Upper lobe of left lung (tissue), 6 donors: ENCODE results near the gene CCDC3. TPM values are rescaled to one million over a fixed set of nuclear protein-coding genes. Genes with fewer than 3 reads are reported as not detected.

Experiments used
- ATAC-seq, 2 donors: fragments of 200-7000 bp; cut with Tn5 transposase; one replicate each; pipeline ENCODE4 v1.9.1; 2022; ENCODE audit warnings: mild to moderate bottlenecking in 2 of 2, moderate library complexity in 2 of 2; ENCODE audit not compliant: low FRiP score in 2 of 2
- DNase-seq, 2 donors: peaks; one replicate each; pipeline ENCODE4 v3.0.0-alpha.2; 2019 to 2020
- H3K27ac ChIP-seq, 4 donors: fragments of 200-600 bp; sonication (generic); one replicate each; pipeline ENCODE4 v1.5.1; 2016 to 2019
- H3K27me3 ChIP-seq, 4 donors: fragments of 200-600 bp; sonication (generic); one replicate each; pipeline ENCODE4 v1.5.1; 2017 to 2019
- H3K36me3 ChIP-seq, 4 donors: fragments of 200-600 bp; sonication (generic); one replicate each; pipeline ENCODE4 v1.5.1; 2016 to 2019
- H3K4me1 ChIP-seq, 4 donors: fragments of 200-600 bp; sonication (generic); one replicate each; pipeline ENCODE4 v1.5.1; 2018 to 2019
- H3K4me3 ChIP-seq, 4 donors: fragments of 200-600 bp; sonication (generic); one replicate each; pipeline ENCODE4 v1.5.1; 2017 to 2019; ENCODE audit warnings: mild to moderate bottlenecking in 2 of 4, moderate library complexity in 1 of 4
- H3K9me3 ChIP-seq, 4 donors: fragments of 200-600 bp; sonication (generic); one replicate each; pipeline ENCODE4 v1.5.1; 2018 to 2019
- EP300 ChIP-seq, 4 donors: sonication (generic); formaldehyde crosslinking; IDR thresholded peaks; one replicate each; pipeline ENCODE4 v1.5.1; 2017; ENCODE audit warnings: antibody characterized with exemption in 4 of 4, control low read depth in 2 of 4
- POLR2A ChIP-seq, 4 donors: fragments of 450-650 bp; IDR thresholded peaks; one replicate each; pipeline ENCODE4 v1.5.1; 2016 to 2017; ENCODE audit warnings: antibody characterized with exemption in 4 of 4, mild to moderate bottlenecking in 2 of 4
- POLR2AphosphoS5 ChIP-seq, 2 donors: sonication (generic); formaldehyde crosslinking; IDR thresholded peaks; one replicate each; pipeline ENCODE4 v1.5.1; 2017; ENCODE audit warnings: antibody characterized with exemption in 2 of 2
- WGBS, 2 donors: methylation state at CpG; one replicate each; pipeline ENCODE4 v1.1.5; 2017 to 2018; 5-methylcytosine and 5-hydroxymethylcytosine counted together
- total RNA-seq, 6 donors: library from RNA; depleted of rRNA in 4 of 6; stranded (reverse); fragments of >200 nt in 4 of 6; gene quantifications; one replicate each; pipeline versions ENCODE4 v1.1.0 to v1.2.1, GENCODE V29; 2016 to 2021
- TF ChIP-seq, protein P1 (sequence below), 6 experiments: fragments of 450-650 bp in 4 of 6; fragments of 200-600 bp in 2 of 6; sonication (generic) in 2 of 6; IDR thresholded peaks; one replicate each; pipeline ENCODE4 v1.5.1; 2016 to 2019; ENCODE audit warnings: antibody characterized with exemption in 6 of 6
- donor health status: DM: no; HTN: no; CAD: no; lungs with moderate emphysema.
- donor health status: DM: no; HTN: yes; CAD: no; lungs with severe emphysema.

The CCDC3 gene
- total RNA-seq, 6 donors from 2014 or later: 0.98 to 13.1 (median 5.7) TPM

DNA sequence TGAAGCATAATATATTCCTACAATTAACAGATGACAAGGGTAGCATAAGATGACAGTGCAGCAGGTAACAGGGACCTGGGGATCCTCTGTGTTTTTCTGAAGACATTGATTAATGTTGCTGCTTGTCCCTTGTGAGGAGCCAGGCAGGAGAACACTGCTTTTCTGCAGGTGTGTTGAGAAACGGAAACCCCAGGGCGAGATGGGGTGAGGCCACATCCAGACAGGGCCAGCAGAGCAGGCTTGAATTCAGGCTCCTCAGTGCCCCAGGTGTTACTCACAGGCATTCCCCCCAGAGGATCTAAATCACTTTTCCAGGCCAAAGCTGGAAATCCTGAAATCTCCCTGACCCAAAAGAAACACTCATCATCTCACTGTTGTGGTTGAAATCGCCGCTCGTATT lies 105.3 kb downstream of the CCDC3 start:
- H3K9me3 ChIP-seq: peaks cover 5 to 11% (median 9%) of the 10 kb centered on the region in 4 donors
- WGBS, 2 donors: 96% methylated on average over 5 of the region's 5 CpGs
- H3K4me3 ChIP-seq: no peak overlapping the region
- TF ChIP-seq POLR2A (IDR thresholded peaks at IDR 0.05) (no peak), POLR2AphosphoS5 (IDR thresholded peaks at IDR 0.05) (no peak)
- no peaks in the 10 kb centered on the region for H3K27me3 ChIP-seq
- no peaks in the 10 kb centered on the region for H3K36me3 ChIP-seq
- H3K27ac ChIP-seq: no peak overlapping the region
- DNase-seq: no peak
- H3K4me1 ChIP-seq: no peaks in the 10 kb centered on the region
- no peak for ATAC-seq

DNA sequence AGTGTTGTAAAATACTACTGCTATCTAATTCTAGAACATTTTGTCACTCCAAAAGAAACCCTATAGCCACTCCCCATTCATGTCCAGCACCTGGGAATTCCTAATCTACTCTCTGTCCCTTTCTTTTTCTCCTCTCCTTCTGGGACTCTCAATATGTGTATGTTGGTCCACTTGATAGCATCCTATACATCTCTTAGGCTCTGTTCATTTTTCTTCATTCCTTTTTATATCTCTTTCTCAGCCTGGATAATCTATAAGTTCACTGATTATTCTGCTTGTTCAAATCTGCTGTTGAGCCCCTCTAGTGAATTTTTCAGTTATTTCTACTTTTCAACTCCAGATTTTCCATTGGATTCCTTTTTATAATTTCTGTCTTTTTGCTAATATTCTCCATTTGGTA lies 108.6 kb downstream of the CCDC3 start:
- DNase-seq: no peak
- H3K9me3 ChIP-seq: peaks cover 5 to 11% (median 9%) of the 10 kb centered on the region in 4 donors
- H3K27me3 ChIP-seq: no peaks in the 10 kb centered on the region
- TF ChIP-seq EP300 (IDR thresholded peaks at IDR 0.05) (no peak), POLR2AphosphoS5 (IDR thresholded peaks at IDR 0.05) (no peak), POLR2A (IDR thresholded peaks at IDR 0.05) (no peak)
- TF ChIP-seq, protein P1, sequence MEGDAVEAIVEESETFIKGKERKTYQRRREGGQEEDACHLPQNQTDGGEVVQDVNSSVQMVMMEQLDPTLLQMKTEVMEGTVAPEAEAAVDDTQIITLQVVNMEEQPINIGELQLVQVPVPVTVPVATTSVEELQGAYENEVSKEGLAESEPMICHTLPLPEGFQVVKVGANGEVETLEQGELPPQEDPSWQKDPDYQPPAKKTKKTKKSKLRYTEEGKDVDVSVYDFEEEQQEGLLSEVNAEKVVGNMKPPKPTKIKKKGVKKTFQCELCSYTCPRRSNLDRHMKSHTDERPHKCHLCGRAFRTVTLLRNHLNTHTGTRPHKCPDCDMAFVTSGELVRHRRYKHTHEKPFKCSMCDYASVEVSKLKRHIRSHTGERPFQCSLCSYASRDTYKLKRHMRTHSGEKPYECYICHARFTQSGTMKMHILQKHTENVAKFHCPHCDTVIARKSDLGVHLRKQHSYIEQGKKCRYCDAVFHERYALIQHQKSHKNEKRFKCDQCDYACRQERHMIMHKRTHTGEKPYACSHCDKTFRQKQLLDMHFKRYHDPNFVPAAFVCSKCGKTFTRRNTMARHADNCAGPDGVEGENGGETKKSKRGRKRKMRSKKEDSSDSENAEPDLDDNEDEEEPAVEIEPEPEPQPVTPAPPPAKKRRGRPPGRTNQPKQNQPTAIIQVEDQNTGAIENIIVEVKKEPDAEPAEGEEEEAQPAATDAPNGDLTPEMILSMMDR (IDR thresholded peaks at IDR 0.05): no peak
- H3K4me3 ChIP-seq: no peak overlapping the region
- H3K27ac ChIP-seq: no peak overlapping the region
- ATAC-seq: no peak
- no peaks in the 10 kb centered on the region for H3K4me1 ChIP-seq
- H3K36me3 ChIP-seq: no peaks in the 10 kb centered on the region

DNA sequence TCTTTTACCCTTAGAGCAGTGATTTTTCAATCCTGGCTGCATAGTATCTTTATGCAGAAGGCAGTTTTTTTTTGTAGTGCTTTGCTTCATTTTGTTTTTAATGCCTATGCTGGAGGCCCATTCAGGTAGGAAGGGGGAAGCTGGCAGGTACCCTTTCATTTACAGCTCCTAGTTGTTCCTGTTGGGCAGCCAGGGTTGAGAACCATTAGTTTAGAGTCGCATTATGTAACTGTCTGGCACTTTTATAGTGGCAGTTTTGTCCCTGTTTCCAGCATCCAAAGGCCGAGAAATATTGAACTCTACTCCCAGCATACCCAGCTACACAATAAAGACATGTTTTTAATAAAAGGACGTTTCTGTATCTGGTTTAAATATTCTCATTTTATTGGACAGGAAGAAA lies 110.6 kb downstream of the CCDC3 start:
- Histone ChIP-seq H3K27me3 (no peaks in the 10 kb centered on the region), H3K4me3 (no peak overlapping the region), H3K4me1 (no peaks in the 10 kb centered on the region), H3K27ac (no peak overlapping the region), H3K36me3 (no peaks in the 10 kb centered on the region), H3K9me3 (peaks cover 5 to 11% (median 9%) of the 10 kb centered on the region in 4 donors)
- DNase-seq (no peak), ATAC-seq (no peak)
- 65 to 70% methylated on average over 3 of the region's 3 CpGs for WGBS, 2 donors
- TF ChIP-seq EP300 (IDR thresholded peaks at IDR 0.05) (no peak), POLR2A (IDR thresholded peaks at IDR 0.05) (no peak), POLR2AphosphoS5 (IDR thresholded peaks at IDR 0.05) (no peak)
- TF ChIP-seq, protein P1 (IDR thresholded peaks at IDR 0.05): no peak

DNA sequence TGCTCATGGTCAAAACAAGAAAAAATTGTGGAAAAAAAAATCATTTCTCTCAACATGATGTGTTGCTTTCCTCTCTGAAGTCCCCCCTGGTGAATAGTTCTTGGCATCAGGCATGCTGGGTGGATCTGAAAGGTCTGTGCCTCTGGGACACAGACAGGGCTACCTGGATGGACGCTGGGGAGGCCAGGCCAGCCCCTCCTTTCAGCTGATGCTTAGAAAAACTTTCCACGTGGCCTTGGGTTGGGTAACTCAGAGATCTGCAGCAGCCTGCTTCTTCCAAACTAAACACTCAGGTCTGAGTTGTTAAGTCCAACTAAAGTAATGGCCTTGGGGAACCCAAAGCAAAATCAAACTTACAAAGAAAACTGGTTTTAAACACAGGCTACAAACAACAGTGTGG lies 113.0 kb downstream of the CCDC3 start:
- peaks cover 3 to 9% (median 6%) of the 10 kb centered on the region in 4 donors for H3K9me3 ChIP-seq
- H3K27me3 ChIP-seq: no peaks in the 10 kb centered on the region
- TF ChIP-seq POLR2AphosphoS5 (IDR thresholded peaks at IDR 0.05): no peak
- TF ChIP-seq, protein P1 (IDR thresholded peaks at IDR 0.05): no peak
- no peak for TF ChIP-seq EP300 (IDR thresholded peaks at IDR 0.05)
- no peak for TF ChIP-seq POLR2A (IDR thresholded peaks at IDR 0.05)
- no peaks in the 10 kb centered on the region for H3K36me3 ChIP-seq
- ATAC-seq (no peak), DNase-seq (no peak)
- no peak overlapping the region for H3K27ac ChIP-seq
- WGBS, 2 donors: 79 to 85% methylated on average over 2 of the region's 2 CpGs
- no peak overlapping the region for H3K4me3 ChIP-seq
- H3K4me1 ChIP-seq: no peaks in the 10 kb centered on the region

DNA sequence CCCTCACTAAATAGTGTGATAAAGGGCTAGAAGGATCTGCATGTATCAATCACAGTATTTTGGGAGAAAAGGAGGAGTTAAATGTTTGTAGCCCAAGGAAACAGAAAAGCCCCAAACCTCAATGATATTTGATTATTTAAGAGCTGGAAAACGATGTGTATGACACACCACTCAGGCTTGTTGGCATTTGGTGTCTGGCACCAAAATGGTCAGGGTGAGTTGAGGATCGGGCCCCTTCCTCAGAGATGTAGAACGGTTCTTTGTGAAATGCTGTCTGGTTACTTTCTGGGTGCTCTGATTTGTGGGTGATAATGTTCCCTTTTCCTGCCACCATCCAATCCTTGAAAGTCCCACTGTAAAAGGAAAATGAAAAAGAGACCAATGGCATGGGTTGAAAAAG lies 113.7 kb downstream of the CCDC3 start:
- no peaks in the 10 kb centered on the region for H3K36me3 ChIP-seq
- TF ChIP-seq, protein P1 (IDR thresholded peaks at IDR 0.05): no peak
- TF ChIP-seq EP300 (IDR thresholded peaks at IDR 0.05): no peak
- TF ChIP-seq POLR2AphosphoS5 (IDR thresholded peaks at IDR 0.05): no peak
- TF ChIP-seq POLR2A (IDR thresholded peaks at IDR 0.05): no peak
- H3K27me3 ChIP-seq: no peaks in the 10 kb centered on the region
- no peak for DNase-seq
- no peak overlapping the region for H3K27ac ChIP-seq
- H3K9me3 ChIP-seq: peaks cover 0 to 2% (median under 1%) of the 10 kb centered on the region in 4 donors
- no peaks in the 10 kb centered on the region for H3K4me1 ChIP-seq
- 58 to 61% methylated on average over 3 of the region's 3 CpGs for WGBS, 2 donors
- no peak overlapping the region for H3K4me3 ChIP-seq
- no peak for ATAC-seq
